Stimulated activated naive CD4-positive, alpha-beta T cell (primary cell): ENCODE measurements around the gene MYMK.

Experiments
- DNase-seq, 6 experiments: peaks; one replicate each; lab custom pipeline; 2025; lab: John Stamatoyannopoulos, UW

MYMK gene

DNA sequence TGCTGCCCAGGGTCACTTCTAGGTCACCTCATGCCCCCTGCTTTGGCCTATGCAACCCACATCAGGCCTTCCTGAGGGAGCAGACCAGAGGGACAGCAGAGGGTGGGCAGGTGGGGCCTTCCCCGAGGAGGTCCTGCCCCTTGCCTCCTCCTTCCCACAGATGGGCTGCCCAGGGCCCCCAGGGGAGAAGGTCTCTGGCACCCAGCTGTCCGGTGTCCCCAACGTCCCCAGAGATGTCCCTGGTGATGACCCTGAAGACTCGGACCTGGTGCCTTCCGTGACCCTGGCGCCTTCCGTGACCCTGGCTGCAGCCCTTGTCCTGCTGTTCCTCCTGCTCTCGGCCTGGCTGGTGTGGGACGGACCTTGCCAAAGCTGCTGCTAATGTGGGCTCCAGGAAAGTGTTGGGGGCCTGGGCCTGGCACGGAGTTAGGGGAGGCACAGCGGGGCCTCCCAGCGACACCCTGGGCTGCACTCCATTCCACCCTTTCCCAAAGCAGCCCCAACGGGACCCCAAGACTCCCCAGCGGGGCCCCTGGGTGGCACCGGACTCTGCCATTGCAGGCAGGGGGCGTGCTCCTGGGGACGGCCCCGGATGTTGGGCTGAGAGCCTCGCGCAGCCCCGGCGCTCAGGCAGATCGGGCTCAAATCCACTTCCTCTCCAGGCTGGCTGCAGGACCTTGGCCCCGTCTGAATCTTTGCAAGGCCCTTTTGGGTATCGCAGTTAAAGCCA is 39.1 kb downstream of the MYMK start:
- DNase-seq = no peak

DNA sequence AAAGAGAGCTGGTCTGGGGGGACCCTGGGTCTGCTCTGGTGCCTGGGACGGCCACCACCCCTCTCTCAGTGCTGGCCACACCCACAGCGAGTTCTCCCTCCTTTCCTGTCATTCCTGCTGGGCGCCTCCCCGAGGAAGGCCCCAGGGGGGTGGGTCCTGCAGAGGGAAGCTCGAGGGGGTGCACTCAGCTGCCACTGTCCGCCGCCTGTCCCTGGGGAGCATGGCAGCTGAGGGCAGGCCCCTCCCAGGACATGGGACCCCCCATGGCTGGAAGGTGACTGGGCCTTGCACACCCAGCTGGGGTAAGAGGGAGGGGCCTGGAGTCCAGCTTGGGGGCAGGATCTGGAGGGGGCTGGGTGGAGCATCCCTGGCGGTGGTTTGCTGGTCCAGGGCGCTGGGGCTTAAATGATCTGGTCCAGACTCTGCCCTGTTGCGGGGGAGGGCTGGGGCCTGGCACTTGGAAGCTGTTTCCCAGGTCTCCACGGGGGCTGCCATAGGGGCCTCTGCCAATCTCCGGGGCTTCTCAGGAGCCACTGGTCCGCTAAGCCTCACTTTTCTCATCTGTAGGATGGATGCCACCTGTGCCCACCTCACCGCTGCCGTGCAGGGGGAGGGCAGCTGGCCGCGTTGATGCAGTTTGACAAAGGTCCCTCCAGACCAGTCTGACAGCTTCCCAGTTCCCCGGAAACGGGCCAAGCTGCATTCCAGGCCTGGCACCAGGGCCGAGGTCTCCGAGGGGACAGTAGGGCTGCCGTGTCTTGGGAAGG is 39.9 kb downstream of the MYMK start:
- DNase-seq = no peak

DNA sequence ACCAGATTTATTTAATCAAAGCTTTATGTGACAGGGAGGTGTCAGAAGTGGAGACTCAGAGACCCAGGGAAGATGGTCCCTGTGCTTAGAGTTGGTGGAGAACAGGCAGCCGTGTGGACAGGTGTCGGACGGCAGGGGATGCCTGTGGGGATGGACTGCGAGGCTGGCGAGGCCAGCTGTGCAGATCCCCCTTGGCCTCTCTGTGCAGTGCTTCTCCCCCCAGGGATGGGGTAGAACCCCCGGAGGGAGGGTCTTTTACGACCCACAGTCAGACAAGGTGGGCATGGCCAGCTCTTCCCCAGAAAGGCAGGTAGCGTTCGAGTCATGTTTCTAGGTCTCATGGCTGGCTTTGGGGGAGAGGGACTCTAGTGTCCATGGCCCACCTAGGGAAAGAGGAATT is 41.1 kb downstream of the MYMK start:
- DNase-seq = no peak

DNA sequence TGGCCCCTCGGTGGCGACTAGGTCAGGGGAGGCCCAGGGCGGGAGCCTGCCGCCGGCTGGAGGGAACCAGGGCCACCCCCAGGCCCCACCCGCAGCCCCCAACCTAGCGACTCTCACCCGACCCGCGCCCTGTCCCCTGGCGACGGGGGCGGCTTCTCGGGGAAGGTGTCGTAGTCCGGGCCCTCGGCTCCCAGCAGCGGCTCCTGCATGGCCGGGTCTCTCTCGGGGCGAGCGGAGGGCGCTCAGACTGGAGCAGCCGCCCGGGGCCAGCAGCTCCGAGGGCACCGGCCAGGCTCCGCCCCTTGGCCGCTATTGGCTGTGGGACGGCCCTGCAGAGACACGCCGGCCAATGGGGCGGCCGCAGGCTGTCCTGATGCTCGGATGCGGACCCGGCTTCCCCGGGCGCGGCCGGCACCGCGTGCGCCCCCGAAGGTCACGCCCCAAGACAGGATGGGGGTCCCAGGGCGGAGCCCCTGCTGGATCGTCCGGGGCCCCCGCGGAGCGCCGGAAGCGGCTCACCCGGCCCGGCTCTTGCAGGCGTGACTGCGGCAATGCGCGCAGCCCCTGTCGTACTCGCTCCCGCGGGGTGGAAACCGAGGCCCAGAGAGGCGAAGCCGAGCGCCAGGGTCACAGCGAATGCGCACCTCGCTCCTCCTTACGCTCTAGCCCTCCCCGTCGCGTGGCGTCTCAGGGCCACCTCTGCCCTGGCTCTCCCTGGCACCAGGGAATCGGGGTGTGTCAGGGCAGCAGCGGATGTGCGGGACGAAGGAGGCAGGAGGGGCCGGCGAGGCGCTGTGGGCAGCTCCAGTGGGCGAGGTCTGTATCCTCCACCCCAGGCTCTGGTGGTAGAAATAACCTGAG is 45.7 kb downstream of the MYMK start, which contains the start of gene SLC2A6:
Gene SLC2A6, minus strand, starts transcription at position 249 of the 861 bp plus-strand sequence. Its CDS starts 40 bp downstream, at position 209.
- DNase-seq = peak; percentile 37 to 81 (median 70)

DNA sequence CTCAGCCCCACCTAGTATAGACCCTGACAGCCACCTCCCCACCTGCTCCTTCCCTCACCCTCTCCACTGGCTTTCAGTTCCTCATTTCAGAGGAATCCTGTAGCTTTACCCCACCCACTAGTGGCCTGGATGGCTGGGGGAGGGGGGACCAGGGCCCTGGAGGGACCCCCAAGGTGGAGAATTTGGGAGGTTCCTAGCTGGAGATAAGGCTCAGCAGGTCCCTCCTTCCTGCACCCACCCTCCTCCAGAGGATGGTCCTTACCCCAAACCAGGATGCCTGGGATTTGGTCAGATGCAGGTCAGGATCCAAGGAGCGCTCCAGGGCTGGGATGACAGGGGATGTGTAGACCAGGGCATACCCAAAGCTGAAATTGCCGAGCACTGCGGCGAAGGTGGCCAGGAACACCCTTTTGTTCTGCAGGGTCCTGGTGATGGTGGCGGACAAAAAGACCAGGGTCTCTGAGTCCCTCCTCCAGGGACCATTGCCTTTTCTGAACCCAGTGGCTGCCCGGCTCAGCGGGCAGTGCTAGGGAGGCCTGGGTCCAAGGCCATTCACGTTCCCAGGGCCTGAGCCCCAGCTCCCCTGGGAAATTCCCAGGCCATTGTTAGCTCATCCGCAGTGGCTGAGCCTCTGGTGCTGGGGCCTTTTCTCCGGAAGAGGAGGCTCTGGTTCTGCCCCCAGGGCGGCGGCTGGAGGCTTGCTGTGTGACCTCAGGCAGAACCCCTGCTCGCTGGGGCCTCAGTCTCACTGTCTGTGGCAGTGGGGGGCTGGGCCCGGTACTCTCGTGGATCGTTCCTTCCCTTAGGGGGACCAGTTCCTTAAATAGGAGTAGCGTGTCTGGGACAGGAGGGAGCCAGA is 46.5 kb downstream of the MYMK start:
- DNase-seq = no peak

DNA sequence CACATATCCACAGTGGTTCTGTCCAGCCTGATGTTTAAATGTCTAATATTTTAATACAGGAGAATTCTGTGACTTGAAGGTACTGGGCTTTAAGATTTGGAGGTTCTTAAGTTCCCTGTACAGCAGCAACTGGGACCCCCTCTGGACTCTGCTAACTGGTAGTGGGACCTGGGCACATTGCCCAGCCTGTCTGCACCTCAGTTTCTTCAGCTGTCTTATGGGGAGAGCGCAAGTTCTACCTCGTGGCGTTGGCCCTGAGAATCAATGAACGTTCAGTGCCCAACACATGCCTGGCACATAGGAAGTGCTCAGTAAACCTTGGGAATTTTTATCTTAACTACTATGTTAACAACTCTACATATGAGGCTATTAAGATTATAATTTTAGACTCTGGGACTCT is 47.3 kb downstream of the MYMK start:
- no peak for DNase-seq

DNA sequence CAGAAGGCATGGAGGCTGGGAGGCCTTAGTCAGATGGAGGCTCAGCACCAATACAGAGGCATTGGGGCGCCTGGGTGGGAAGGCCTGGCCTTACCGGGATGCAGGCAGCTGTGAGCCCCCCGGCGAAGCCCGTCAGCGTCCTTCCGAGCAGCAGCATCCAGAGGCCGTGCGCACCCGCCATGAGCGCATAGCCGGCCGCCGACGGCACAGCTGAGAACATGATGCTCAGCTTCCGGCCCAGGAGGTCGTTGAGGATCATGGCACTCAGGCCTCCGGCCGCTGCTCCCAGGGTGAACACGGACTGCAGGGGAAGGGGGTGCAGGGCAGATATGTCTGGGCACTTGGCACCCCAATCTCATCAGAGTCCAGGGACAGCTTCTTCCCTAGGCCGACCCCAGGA is 47.8 kb downstream of the MYMK start:
- DNase-seq = no peak

DNA sequence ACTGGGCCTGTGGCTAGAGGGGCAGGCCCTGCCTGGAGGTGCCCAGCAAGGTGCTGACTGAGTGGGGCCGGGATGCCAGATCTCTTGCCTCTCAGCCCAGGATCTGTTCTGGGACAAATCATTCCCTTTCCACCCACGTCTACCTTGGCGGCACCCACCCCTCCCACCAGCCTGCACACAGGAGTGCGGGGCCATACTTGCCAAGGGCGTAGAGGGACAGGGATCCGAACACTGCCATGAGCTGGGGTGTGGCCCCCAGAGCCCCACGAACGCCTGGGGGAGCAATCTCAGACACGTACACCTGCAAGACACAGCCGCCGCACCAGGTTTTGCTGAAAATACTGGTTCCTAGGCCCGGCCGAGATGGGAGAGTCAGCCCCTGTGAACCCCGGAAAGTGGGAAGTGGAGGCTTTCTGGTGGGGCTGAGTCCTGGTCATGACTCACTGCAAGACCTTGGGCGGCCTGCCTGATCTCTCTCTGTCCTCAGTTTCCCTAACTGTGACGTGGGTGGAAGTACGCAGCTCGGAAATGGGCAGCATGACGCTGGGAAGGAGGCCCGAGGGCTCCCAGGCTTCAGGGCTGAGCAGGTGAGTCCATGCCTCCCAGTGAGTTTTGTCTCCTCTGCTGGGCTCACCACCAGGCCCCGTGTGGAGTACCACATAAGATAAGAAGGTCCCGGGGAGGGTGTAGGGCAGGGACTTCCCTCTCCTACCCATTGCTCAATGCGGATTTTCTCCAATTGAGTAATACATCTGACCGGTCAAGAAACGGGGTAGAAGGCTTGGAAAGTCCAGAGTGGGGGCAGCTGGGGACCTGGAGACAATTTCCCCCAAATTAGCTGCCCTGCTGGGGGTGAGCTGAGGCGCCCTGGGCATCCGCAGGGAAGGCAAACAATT is 48.5 kb downstream of the MYMK start:
- DNase-seq = no peak

DNA sequence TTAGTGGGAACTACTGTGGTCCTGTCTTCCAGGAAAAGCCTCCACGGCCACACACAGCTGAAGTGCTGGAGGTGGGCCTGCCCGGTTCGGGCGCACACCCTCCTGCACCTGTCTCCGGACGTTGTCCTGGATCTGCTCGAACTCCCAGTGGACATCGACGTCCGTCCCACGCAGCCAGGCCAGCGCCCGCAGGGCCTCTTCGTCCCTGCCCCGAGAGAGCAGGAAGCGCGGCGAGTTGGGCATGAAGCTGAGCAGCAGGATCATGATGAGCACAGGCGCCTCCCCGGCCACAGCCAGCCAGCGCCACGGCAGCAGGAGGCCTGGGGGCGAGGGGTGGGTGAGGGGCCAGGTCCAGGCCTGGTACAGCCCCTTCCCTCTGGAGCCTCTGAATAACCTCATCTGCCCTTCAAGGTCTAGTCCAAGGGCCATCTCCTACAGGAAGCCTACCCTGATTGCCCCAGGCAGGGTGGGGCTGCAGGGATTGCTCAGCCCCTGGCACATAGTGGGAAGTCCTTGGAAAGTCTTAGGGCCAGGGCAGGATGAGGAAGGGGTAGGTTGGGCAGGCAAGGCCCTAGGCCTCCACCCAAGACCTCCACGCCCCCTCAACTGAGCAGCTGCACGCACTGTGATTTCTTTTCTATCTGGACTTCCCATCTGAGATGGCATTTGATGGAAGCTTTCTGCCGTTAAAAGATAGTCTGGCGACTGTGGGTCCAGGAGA is 49.3 kb downstream of the MYMK start:
- no peak for DNase-seq

DNA sequence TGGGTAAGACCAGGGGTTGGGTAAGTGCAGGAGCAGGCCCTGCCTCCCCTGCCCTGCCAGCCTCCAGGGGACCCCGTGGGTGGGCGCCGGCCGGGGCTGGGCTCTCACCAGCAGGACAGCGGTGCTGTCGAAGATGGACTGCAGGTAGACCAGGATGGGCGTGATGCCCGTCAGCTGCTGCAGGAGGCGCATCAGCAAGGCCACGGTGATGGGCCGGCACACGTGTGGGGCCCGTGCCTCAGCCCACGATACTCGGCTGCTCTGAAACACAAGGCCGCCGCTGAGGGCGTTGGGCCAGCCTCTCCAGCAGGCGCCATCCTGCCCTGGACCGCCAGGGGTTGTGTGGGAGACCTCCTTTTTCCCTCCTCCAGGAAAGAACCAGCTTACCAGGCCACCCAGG is 49.9 kb downstream of the MYMK start:
- DNase-seq = no peak

DNA sequence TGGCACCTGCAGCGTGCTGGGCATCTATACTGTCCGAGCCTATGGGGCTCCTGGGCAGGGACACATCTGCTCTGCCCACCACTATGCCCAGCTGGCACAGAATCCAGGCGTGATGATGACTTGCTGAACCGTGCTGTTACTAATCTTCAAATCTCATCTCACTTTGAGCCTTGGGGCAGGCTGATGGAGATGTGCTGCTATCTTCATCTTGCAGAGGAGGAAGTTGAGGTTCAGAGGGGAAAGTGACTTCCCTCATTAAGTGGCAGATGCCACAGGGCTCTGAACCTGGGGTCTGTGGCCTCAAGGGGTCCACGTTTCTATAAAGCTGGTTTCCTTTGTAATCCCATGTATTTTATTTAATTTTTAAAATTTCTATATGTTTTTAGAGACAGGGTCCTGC is 50.5 kb downstream of the MYMK start:
- DNase-seq = no peak

DNA sequence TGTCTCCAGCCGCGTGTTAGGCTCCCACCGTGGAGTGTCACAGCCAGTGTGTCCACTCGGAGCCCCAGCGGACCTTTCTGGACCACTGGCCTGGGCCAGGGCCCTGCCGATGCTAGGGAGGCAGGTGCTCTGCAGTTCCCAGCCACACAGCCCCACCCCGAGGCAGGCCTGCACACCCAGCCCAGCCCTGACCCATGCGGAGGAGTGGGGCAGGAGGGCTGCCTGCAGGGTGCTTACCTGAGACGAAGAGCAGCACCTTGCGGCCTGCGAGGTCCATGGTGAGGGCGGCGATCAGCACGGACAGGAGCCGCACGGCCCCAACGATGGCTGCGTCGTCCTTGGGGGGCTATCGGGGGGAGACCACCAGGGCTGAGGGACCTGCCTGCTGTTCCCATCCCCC is 51.0 kb downstream of the MYMK start:
- no peak for DNase-seq

DNA sequence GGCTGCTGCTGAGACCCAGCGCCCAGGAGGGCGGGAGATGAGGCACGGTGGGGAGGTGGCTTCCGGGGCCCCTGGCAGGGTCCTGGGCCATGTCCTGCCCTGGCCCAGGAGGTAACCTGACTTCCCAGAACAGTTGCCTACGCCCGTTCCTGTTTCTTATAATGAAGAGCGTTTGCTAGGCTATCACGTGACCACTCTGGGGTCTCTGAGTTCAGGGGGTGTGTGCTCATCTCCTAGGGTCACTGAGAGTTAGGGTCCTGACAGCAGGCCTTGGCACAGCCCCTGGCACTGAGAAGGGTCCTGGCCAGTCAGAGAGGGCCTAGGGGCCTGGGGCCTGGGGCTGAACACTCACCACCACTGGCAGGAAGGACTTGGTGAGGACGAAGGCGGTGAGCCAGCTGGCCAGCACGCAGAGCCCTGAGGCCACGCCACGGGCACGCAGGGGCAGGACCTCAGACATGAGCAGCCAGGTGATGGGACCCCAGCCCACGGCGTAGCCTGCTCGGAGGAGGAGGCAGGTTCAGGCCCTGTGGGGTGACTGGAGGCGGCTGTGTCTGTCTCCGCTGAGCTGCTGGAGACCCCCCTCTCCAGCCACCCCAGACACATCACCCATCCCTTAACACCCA is 51.9 kb downstream of the MYMK start:
- no peak for DNase-seq

DNA sequence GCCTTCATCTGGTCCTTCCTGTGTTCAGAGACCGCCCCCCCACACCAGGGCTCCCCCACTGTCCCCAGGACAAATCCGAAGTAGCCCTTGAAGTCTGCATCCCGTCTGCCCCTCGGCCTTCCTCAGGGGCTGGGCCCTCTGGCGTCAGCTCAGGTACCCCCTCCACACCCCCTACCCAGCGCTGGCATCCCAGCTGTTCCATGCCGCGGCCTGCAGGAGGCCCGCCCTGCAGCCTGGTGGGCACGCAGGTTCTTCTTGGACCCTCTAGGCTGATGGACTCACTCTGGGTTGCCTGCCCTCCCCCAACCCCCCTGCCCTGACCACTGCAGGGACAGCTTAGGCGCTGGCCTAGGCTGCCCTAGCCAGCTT is 52.5 kb downstream of the MYMK start:
- DNase-seq = no peak

DNA sequence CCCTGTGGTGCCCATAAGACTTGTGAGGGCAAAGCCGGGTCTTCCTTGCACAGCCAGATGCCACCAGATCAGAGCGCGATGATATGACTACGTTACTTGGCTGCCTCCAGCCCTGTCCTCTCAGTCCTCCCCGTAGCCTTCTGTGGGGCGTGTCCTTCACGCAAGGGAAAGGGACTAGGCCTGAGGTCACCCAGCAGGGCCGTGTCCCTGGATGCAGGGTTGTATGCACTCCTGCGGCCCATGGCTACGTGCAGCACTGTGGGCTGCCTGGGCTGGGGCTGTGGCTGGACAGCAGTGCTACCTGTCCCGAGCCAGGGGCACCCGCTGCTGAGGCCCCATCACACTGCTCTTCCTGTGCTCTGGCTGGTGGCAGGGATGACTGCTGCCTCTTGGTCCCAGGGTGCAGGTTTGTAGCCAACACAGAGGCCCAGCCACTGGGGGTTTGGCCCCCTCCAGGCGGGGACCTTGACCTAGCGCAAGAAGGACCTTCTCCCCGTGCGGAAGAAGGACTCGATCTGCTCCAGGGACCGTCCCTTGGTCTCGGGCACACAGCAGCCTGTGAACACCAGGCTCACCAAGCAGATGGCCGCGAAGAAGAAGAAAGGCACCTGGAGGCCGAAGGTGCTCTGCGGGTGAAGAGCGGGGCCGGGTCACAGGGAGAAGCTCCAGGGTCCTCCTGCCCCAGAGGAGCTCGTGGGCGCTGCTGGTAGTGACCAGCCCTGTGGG is 53.0 kb downstream of the MYMK start:
- DNase-seq = no peak

DNA sequence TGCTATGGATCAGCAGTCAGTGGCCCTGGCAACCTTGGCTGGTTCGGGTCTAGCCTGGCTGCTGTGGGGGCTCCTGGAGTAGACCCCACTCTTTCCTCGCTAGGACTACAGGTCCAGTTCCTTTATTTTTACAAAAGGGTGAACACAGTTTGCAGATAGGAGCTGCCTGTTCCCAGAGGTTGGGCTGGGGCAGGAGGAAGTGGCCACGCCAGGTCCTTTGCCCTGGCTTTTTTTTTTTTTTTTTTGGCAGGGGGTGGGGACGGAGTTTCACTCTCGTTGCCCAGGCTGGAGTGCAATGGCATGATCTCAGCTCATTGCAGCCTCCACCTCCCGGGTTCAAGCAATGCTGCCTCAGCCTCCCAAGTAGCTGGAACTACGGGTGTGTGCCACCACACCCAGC is 53.8 kb downstream of the MYMK start:
- no peak for DNase-seq

DNA sequence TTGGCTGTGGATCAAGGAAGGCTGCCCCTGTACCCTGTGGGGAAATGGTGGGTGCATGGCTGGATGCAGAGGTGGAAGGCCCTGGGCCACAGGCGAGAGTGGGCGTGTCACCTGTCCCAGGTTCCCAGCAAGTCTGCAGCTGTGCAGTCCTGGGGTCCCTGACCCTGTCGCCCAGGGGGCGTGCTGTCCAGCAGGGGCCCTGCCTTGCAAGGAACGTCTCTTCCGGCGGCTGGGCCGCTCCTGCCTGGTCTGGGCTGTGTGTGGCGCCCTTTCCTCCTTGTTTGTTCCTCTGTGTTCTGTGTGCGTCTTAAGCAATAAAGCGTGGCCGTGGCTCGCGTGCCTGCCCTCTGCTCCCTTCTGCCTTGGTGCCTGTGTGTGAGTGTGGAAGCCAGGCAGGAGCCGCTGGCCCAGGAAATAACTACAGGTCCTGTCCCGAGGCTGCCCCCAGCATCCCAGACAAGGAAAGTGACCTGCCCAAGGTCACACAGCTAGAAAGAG is 54.3 kb downstream of the MYMK start:
- no peak for DNase-seq

DNA sequence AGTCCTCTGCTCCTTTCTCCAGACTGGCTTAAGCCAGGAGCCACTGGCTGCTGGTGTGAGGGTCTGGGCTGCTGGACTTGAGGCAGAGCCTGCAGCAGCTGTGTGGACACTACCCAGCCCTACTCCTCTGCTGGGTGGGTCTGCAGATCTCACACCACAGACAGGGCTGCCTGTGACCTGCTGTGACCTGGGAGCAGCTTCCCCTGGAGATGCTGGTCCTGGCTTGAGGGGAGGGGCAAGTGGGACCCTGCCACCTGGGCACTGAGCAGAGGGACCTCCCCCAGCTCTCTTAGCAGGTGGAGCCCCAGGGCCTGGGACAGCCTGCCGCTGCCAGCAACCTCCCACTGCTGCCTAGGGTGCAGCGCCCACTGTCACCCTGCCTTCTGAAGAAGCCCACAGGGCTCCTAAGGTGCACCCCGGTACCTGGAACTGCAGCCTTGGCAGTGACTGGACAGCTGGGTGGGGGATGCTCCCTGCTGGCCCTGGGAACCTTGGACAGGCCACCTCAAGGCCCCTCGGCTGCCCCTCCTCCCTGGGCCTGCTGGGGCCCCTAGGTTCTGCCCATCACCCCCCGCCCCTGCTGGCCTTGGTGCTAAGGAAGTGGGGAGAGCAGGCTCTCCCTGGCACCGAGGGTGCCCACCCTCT is 55.9 kb downstream of the MYMK start:
- no peak for DNase-seq
